CD14-positive monocyte (primary cell): ENCODE results near the gene CEP131. TPM values are rescaled to one million over a fixed set of nuclear protein-coding genes. Genes with fewer than 3 reads are reported as not detected.

Experiments used
- DNase-seq, 3 donors: peaks; one replicate each; pipeline ENCODE4 v3.0.0-alpha.2; 2011 to 2022
- H2AFZ ChIP-seq: 2 replicates; pipeline ENCODE4 v1.6.0; 2012; ENCODE audit warnings: mild to moderate bottlenecking, low read depth, low read length, inconsistent platforms; ENCODE audit not compliant: insufficient read depth, poor library complexity, severe bottlenecking
- H3K27ac ChIP-seq, 2 donors: 1 replicate in 1 of 2; 2 replicates in 1 of 2; pipeline ENCODE4 v1.5.1; 2012 to 2013; ENCODE audit warnings: low read length in 2 of 2, control low read depth in 1 of 2, inconsistent platforms in 1 of 2, low read depth in 1 of 2, mild to moderate bottlenecking in 1 of 2
- H3K27me3 ChIP-seq, 2 donors: one replicate each; pipeline versions ENCODE4 v1.6.0 to v1.6.1; 2011 to 2013; ENCODE audit warnings: low read length in 2 of 2; ENCODE audit not compliant: control insufficient read depth in 2 of 2, insufficient read depth in 2 of 2
- H3K36me3 ChIP-seq, 2 donors: replicated peaks in 1 of 2; 1 replicate in 1 of 2; 2 replicates in 1 of 2; pipeline versions ENCODE4 v1.5.1 to v1.6.1; 2012 to 2013; ENCODE audit warnings: low read length in 2 of 2, control low read depth in 1 of 2, inconsistent platforms in 1 of 2, mild to moderate bottlenecking in 1 of 2; ENCODE audit not compliant: insufficient read depth in 2 of 2, control insufficient read depth in 1 of 2
- H3K4me1 ChIP-seq, 2 donors: 1 replicate in 1 of 2; 2 replicates in 1 of 2; pipeline versions ENCODE4 v1.5.1 to v1.6.1; 2012 to 2013; ENCODE audit warnings: low read length in 2 of 2, control low read depth in 1 of 2, inconsistent platforms in 1 of 2, mild to moderate bottlenecking in 1 of 2, moderate library complexity in 1 of 2; ENCODE audit not compliant: insufficient read depth in 2 of 2, control insufficient read depth in 1 of 2
- H3K4me2 ChIP-seq: replicated peaks from 2 replicates; pipeline ENCODE3; 2012; ENCODE audit warnings: low read length, moderate library complexity, mild to moderate bottlenecking; ENCODE audit not compliant: poor library complexity, severe bottlenecking; ENCODE audit errors: extremely low read depth
- H3K4me3 ChIP-seq, 3 experiments: fragments of 200-600 bp in 1 of 3; sonication (generic) in 1 of 3; replicated peaks in 1 of 3; 1 replicate in 2 of 3; 2 replicates in 1 of 3; pipeline ENCODE4 v1.5.1; 2011 to 2013; ENCODE audit warnings: low read length in 3 of 3, mild to moderate bottlenecking in 3 of 3, control low read depth in 2 of 3, low read depth in 2 of 3, inconsistent platforms in 1 of 3, moderate library complexity in 1 of 3
- H3K79me2 ChIP-seq: 2 replicates; pipeline ENCODE4 v1.6.0; 2012; ENCODE audit warnings: mild to moderate bottlenecking, control low read depth, inconsistent platforms, low read length, moderate library complexity; ENCODE audit not compliant: insufficient read depth
- H3K9ac ChIP-seq: 2 replicates; pipeline ENCODE4 v1.6.0; 2017; ENCODE audit warnings: low read length, mild to moderate bottlenecking; ENCODE audit not compliant: insufficient read depth, poor library complexity, severe bottlenecking
- H3K9me3 ChIP-seq, 2 donors: replicated peaks in 1 of 2; 1 replicate in 1 of 2; 2 replicates in 1 of 2; pipeline versions ENCODE4 v1.5.1 to v1.6.1; 2012 to 2013; ENCODE audit warnings: low read length in 2 of 2, control low read depth in 1 of 2; ENCODE audit not compliant: control insufficient read depth in 1 of 2, insufficient read depth in 1 of 2
- H4K20me1 ChIP-seq: 2 replicates; pipeline ENCODE4 v1.6.0; 2012; ENCODE audit warnings: mild to moderate bottlenecking, low read length, control low read depth, moderate library complexity; ENCODE audit not compliant: insufficient read depth
- H3K27ac Mint-ChIP-seq, 7 donors: one replicate each; pipeline ENCODE4 v1.8.0; 2020; ENCODE audit warnings: mild to moderate bottlenecking in 7 of 7, mixed read lengths in 7 of 7, moderate library complexity in 6 of 7, inconsistent platforms in 2 of 7
- H3K27me3 Mint-ChIP-seq, 3 donors: one replicate each; pipeline ENCODE4 v1.8.0; 2021 to 2022; ENCODE audit warnings: low read depth in 3 of 3, mild to moderate bottlenecking in 3 of 3, mixed read lengths in 3 of 3, moderate library complexity in 3 of 3, inconsistent platforms in 1 of 3
- H3K36me3 Mint-ChIP-seq, 2 donors: one replicate each; pipeline ENCODE4 v1.8.0; 2020; ENCODE audit warnings: mixed read lengths in 2 of 2, inconsistent platforms in 1 of 2, mild to moderate bottlenecking in 1 of 2
- H3K4me1 Mint-ChIP-seq: one replicate; pipeline ENCODE4 v1.8.0; 2020; ENCODE audit warnings: mild to moderate bottlenecking, mixed read lengths
- H3K4me3 Mint-ChIP-seq, 2 donors: one replicate each; pipeline ENCODE4 v1.8.0; 2020; ENCODE audit warnings: mild to moderate bottlenecking in 2 of 2, mixed read lengths in 2 of 2, moderate library complexity in 1 of 2
- H3K9me3 Mint-ChIP-seq, 7 donors: one replicate each; pipeline ENCODE4 v1.8.0; 2020 to 2022; ENCODE audit warnings: mixed read lengths in 7 of 7, mild to moderate bottlenecking in 6 of 7, moderate library complexity in 6 of 7, inconsistent platforms in 2 of 7
- WGBS: methylation state at CpG from one replicate; pipeline ENCODE4 v1.1.5; 2013; ENCODE audit warnings: missing lambda C conversion rate; ENCODE audit not compliant: insufficient coverage; 5-methylcytosine and 5-hydroxymethylcytosine counted together
- intact Hi-C, 2 donors: fragments of 100-400 bp; cut with micrococcal nuclease; formaldehyde crosslinking; loops; one replicate each; pipeline versions ENCODE4 v1.15.0 to v1.15.1; 2023
- polyA plus RNA-seq, 3 donors: library from polyadenylated mRNA; depleted of rRNA in 1 of 3; unstranded in 2 of 3; stranded (reverse) in 1 of 3; fragments of 300-500 nt in 2 of 3; fragments of >200 nt in 1 of 3; fragmentation: Illumina TruSeq in 2 of 3; gene quantifications; 1 replicate in 2 of 3; 2 replicates in 1 of 3; pipeline ENCODE4 v1.2.3, GENCODE V29; 2012 to 2021
- TF ChIP-seq, protein P1 (sequence below): fragments of 200-600 bp; IDR thresholded peaks from one replicate; pipeline ENCODE4 v1.8.0; 2022; ENCODE audit warnings: antibody characterized with exemption, mild to moderate bottlenecking

Gene CEP131
- polyA plus RNA-seq, 3 donors = 0.69 to 9.7 (median 1.0) TPM

DNA sequence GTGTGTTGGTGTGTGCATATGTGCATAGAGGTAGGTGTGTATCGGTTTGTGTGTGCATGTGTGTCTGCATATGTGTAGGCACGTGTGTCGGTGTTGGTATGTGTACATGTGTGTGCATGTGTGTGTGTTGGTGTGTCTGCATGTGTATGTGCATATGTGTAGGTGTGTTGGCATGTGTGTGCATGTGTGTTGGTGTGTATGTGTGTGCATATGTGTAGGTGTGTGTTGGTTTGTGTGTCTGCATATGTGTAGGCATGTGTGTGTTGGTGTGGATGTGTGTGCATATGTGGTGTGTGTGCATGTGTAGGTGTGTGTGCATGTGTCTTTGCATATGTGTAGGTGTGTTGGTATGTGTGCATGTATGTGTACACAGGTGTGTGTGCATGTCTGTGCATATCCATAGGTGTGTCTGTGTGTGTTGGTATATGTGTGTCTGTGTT, 52.9 kb downstream of the CEP131 start:
- Histone ChIP-seq H3K36me3 (no peaks in the 10 kb centered on the region), H3K4me3 (no peak overlapping the region), H3K4me1 (peaks cover 6 to 8% of the 10 kb centered on the region in 2 donors), H3K79me2 (no peaks in the 10 kb centered on the region), H3K9me3 (no peaks in the 10 kb centered on the region), H2AFZ (no peak overlapping the region), H3K9ac (no peak overlapping the region), H3K27ac (no peak overlapping the region), H3K27me3 (peaks cover 0 to 20% of the 10 kb centered on the region in 2 donors), H3K4me2 (no peak overlapping the region), H4K20me1 (no peaks in the 10 kb centered on the region)
- Mint-ChIP-seq H3K9me3 (peaks cover 0 to 1% (median 0%) of the 10 kb centered on the region in 7 donors), H3K36me3 (peaks cover 0 to 2% of the 10 kb centered on the region in 2 donors), H3K27me3 (peaks cover 16 to 33% (median 23%) of the 10 kb centered on the region in 3 donors), H3K27ac (no peak overlapping the region), H3K4me1 (no peaks in the 10 kb centered on the region), H3K4me3 (no peak overlapping the region)
- no peak for DNase-seq
- intact Hi-C loops = no loop called here
- TF ChIP-seq, protein P1, sequence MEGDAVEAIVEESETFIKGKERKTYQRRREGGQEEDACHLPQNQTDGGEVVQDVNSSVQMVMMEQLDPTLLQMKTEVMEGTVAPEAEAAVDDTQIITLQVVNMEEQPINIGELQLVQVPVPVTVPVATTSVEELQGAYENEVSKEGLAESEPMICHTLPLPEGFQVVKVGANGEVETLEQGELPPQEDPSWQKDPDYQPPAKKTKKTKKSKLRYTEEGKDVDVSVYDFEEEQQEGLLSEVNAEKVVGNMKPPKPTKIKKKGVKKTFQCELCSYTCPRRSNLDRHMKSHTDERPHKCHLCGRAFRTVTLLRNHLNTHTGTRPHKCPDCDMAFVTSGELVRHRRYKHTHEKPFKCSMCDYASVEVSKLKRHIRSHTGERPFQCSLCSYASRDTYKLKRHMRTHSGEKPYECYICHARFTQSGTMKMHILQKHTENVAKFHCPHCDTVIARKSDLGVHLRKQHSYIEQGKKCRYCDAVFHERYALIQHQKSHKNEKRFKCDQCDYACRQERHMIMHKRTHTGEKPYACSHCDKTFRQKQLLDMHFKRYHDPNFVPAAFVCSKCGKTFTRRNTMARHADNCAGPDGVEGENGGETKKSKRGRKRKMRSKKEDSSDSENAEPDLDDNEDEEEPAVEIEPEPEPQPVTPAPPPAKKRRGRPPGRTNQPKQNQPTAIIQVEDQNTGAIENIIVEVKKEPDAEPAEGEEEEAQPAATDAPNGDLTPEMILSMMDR = no peak
- WGBS = 98% methylated on average over 3 of the region's 3 CpGs

DNA sequence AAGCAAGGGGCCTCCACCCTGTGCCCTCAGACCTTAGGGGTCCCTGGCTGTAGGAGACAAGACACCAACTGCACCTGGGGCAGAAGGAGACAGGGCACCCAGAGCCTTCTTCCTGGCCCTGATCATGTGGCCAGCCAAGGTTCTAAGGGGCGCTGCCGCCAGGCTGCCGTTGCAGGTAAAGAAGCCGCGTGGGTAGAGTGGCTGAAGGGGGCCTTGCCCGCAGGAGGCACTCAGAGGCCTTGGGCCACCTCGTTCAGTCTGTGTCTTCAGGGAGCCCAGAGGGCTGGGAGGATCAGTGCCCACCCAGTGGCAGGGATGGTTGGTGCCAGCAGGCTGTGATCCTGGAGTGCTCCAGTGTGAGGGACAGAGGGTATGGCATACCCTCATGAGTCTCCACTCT, 55.1 kb downstream of the CEP131 start:
- no peak overlapping the region for H3K4me2 ChIP-seq
- H3K27me3 ChIP-seq = peaks cover 0 to 26% of the 10 kb centered on the region in 2 donors
- H3K36me3 ChIP-seq = no peaks in the 10 kb centered on the region
- Mint-ChIP-seq H3K4me3 (no peak overlapping the region), H3K9me3 (peaks cover 0 to 1% (median 0%) of the 10 kb centered on the region in 7 donors), H3K36me3 (peaks cover 0 to 2% of the 10 kb centered on the region in 2 donors), H3K4me1 (no peaks in the 10 kb centered on the region), H3K27me3 (peaks cover 20 to 44% (median 29%) of the 10 kb centered on the region in 3 donors), H3K27ac (no peak overlapping the region)
- TF ChIP-seq, protein P1 = no peak
- WGBS = 88% methylated on average over 5 of the region's 7 CpGs
- no peak overlapping the region for H3K9ac ChIP-seq
- no peak overlapping the region for H2AFZ ChIP-seq
- H3K79me2 ChIP-seq = no peaks in the 10 kb centered on the region
- no peak overlapping the region for H3K27ac ChIP-seq
- DNase-seq = no peak
- intact Hi-C loops = no loop called here
- no peaks in the 10 kb centered on the region for H3K9me3 ChIP-seq
- no peaks in the 10 kb centered on the region for H4K20me1 ChIP-seq
- peaks cover 6 to 8% of the 10 kb centered on the region in 2 donors for H3K4me1 ChIP-seq
- no peak overlapping the region for H3K4me3 ChIP-seq
